NB4 (cell line): ENCODE data around the gene CDH12.

Experiments
- POLR2A ChIP-seq: IDR thresholded peaks from 2 replicates; pipeline ENCODE4 v1.6.1; 2011; ENCODE audit warnings: mild to moderate bottlenecking; ENCODE audit not compliant: insufficient read length; ENCODE audit errors: extremely low read depth
- TF ChIP-seq, protein P1 (sequence below): IDR thresholded peaks from one replicate; pipeline ENCODE4 v1.5.1; 2012; ENCODE audit warnings: low read depth, low read length

GRCh38 chr5:22079566-22079965 lies 773.6 kb downstream of the CDH12 start:
- no peak for TF ChIP-seq POLR2A
- TF ChIP-seq, protein P1, sequence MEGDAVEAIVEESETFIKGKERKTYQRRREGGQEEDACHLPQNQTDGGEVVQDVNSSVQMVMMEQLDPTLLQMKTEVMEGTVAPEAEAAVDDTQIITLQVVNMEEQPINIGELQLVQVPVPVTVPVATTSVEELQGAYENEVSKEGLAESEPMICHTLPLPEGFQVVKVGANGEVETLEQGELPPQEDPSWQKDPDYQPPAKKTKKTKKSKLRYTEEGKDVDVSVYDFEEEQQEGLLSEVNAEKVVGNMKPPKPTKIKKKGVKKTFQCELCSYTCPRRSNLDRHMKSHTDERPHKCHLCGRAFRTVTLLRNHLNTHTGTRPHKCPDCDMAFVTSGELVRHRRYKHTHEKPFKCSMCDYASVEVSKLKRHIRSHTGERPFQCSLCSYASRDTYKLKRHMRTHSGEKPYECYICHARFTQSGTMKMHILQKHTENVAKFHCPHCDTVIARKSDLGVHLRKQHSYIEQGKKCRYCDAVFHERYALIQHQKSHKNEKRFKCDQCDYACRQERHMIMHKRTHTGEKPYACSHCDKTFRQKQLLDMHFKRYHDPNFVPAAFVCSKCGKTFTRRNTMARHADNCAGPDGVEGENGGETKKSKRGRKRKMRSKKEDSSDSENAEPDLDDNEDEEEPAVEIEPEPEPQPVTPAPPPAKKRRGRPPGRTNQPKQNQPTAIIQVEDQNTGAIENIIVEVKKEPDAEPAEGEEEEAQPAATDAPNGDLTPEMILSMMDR: no peak
